KMS-11 (cell line): ENCODE data around the gene BTBD9.

ENCODE experiments used
- H2AFZ ChIP-seq: fragments of 200-600 bp; sonication (generic); 2 replicates; pipeline ENCODE4 v1.6.1; 2016; ENCODE audit warnings: antibody characterized with exemption, mixed run types, low read depth
- H3K27ac ChIP-seq: fragments of 200-600 bp; sonication (generic); 2 replicates; pipeline ENCODE4 v1.6.1; 2016; ENCODE audit warnings: mild to moderate bottlenecking, mixed run types
- H3K27me3 ChIP-seq: fragments of 200-600 bp; sonication (generic); 2 replicates; pipeline ENCODE4 v1.6.1; 2017; ENCODE audit warnings: mild to moderate bottlenecking, low read depth, mixed run types, moderate library complexity; ENCODE audit not compliant: insufficient read depth
- H3K36me3 ChIP-seq: fragments of 200-600 bp; sonication (generic); 2 replicates; pipeline ENCODE4 v1.6.1; 2017; ENCODE audit warnings: mild to moderate bottlenecking, mixed run types; ENCODE audit not compliant: insufficient read depth
- H3K4me1 ChIP-seq: fragments of 200-600 bp; sonication (generic); 2 replicates; pipeline ENCODE4 v1.6.1; 2016; ENCODE audit warnings: mild to moderate bottlenecking, low read depth, mixed run types; ENCODE audit not compliant: poor library complexity, severe bottlenecking
- H3K4me2 ChIP-seq: fragments of 200-600 bp; sonication (generic); 2 replicates; pipeline ENCODE4 v1.7.0; 2016; ENCODE audit warnings: mild to moderate bottlenecking, mixed run types
- H3K4me3 ChIP-seq: fragments of 200-600 bp; sonication (generic); IDR thresholded peaks from 2 replicates; pipeline ENCODE4 v1.6.1; 2017; ENCODE audit warnings: low read depth, low read length, mixed read lengths; ENCODE audit not compliant: insufficient read depth
- H3K79me2 ChIP-seq: fragments of 200-600 bp; sonication (generic); 2 replicates; pipeline ENCODE4 v1.6.1; 2016; ENCODE audit warnings: low read depth, mixed run types; ENCODE audit not compliant: insufficient read depth
- H3K9ac ChIP-seq: fragments of 200-600 bp; sonication (generic); 2 replicates; pipeline ENCODE4 v1.6.1; 2016; ENCODE audit warnings: mild to moderate bottlenecking, mixed run types
- H4K20me1 ChIP-seq: fragments of 200-600 bp; sonication (generic); 2 replicates; pipeline ENCODE4 v1.6.1; 2016; ENCODE audit warnings: mild to moderate bottlenecking, mixed run types; ENCODE audit not compliant: insufficient read depth
- CTCF ChIP-seq: fragments of 200-600 bp; sonication (generic); conservative IDR thresholded peaks from 2 replicates; pipeline ENCODE4 v1.6.1; 2017; ENCODE audit warnings: low read depth, mild to moderate bottlenecking, antibody characterized with exemption, low read length, moderate library complexity, mixed read lengths

BTBD9 gene

GRCh38 chr6:38119516-38119915, 520.2 kb downstream of the BTBD9 start:
- no peak for TF ChIP-seq CTCF
- Histone ChIP-seq H3K27me3 (no peaks in the 10 kb centered on the region), H3K27ac (no peak overlapping the region), H3K36me3 (no peaks in the 10 kb centered on the region), H3K4me2 (no peak overlapping the region), H2AFZ (no peak overlapping the region), H3K4me1 (no peaks in the 10 kb centered on the region), H3K4me3 (no peak overlapping the region), H3K79me2 (no peaks in the 10 kb centered on the region), H3K9ac (no peak overlapping the region), H4K20me1 (no peaks in the 10 kb centered on the region)

- no peaks in the 10 kb centered on the region for H3K79me2 ChIP-seq
- no peak for TF ChIP-seq CTCF
- no peak overlapping the region for H2AFZ ChIP-seq
- no peak overlapping the region for H3K4me2 ChIP-seq
- no peaks in the 10 kb centered on the region for H3K27me3 ChIP-seq
- H3K36me3 ChIP-seq: no peaks in the 10 kb centered on the region
- H4K20me1 ChIP-seq: no peaks in the 10 kb centered on the region
- H3K4me3 ChIP-seq: no peak overlapping the region
- no peaks in the 10 kb centered on the region for H3K4me1 ChIP-seq
- no peak overlapping the region for H3K27ac ChIP-seq
- no peak overlapping the region for H3K9ac ChIP-seq
Measured at GRCh38 chr6:38118791-38119365, 520.9 kb downstream of the BTBD9 start.
